ENCODE results near the gene PLCB2.

PLCB2 gene

GRCh38 chr15:40301467-40302179 is 6.1 kb downstream of the PLCB2 start:
- no peak for DNase-seq

- no peak for DNase-seq
Measured at GRCh38 chr15:40300771-40301170, 7.0 kb downstream of the PLCB2 start.

- DNase-seq: no peak
Measured at GRCh38 chr15:40300367-40300766, 7.4 kb downstream of the PLCB2 start.

- DNase-seq: no peak
Measured at GRCh38 chr15:40298216-40298935, 9.4 kb downstream of the PLCB2 start.

GRCh38 chr15:40297356-40297755 is 10.4 kb downstream of the PLCB2 start:
- DNase-seq: no peak

- no peak for DNase-seq
Measured at GRCh38 chr15:40296561-40297230, 11.0 kb downstream of the PLCB2 start.

DNA sequence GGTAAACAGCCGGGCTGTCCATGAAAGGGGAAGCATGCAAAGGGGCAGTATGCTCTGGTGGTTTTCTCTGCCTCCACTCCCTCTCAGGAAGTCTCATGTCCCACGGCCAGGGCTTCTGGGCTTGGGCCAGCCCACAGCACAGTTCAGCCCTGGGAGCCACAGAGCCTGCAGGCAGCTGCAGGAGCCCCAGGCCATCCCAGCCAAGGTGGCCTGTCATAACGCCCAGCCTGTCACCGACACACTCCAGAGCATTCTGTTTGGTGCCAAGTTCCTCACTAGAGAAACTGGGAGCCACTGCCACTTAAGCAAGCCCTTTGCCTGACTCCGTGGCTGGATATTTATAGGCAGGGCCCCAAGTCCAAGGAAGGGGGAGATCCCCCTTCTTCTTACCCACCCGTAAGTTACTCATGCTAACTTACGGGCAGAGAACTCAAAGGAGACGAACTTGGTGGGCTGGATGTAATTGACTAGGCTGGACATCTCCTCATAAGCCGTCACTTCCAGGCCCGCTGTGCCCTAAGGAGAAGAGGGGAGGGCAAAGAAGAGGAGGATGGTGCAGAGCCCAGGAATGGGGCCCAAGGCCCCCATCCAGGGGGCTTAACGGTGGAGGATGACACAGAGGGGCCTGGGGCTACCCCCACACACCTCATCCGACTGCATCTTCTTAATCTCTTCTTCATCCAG is 11.7 kb downstream of the PLCB2 start:
- DNase-seq: no peak

- DNase-seq: no peak
Measured at GRCh38 chr15:40295297-40295696, 12.4 kb downstream of the PLCB2 start.

GRCh38 chr15:40293905-40294895 is 13.5 kb downstream of the PLCB2 start:
- DNase-seq: no peak

GRCh38 chr15:40293006-40293405 is 14.7 kb downstream of the PLCB2 start:
- no peak for DNase-seq

DNA sequence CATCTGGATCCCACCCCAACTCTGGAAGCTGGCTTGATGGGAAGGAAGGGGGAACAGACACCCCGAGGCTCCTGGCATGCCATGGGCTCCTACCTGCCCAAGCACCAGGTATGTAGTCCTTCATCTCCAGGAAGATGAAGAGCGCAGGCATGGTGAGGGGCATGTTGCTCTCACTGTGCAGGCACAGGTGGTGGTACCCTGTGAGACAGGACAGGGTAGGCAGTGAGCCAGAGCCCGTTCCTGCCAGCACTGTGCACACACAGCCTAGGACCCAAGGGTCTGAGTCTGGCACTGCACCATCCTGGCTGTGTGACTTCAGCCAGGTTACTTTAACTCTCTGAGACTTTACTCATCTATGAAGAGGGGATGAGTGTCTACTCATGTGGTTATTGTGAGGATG is 15.5 kb downstream of the PLCB2 start:
- DNase-seq: no peak

GRCh38 chr15:40290918-40291574 is 16.7 kb downstream of the PLCB2 start:
- DNase-seq: no peak

DNA sequence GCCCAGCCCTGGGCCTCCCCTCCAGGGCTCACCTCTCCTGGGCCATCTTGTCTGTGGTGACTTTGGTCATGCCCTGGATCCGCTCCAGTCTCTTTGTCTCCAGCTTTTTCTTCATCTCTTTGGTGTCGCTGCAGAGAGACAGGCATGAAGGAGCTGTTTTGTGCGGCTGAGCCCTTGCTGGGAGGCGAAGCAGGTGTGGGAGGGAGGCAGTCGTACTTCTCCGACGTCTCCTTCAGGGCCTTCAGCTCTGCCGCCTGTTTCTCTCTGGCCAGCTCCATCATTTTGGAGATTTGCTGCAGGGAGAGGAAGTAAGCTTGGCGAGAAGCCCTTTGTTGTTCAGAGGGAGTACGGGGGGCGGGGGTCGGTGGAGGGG is 17.2 kb downstream of the PLCB2 start:
- no peak for DNase-seq

DNA sequence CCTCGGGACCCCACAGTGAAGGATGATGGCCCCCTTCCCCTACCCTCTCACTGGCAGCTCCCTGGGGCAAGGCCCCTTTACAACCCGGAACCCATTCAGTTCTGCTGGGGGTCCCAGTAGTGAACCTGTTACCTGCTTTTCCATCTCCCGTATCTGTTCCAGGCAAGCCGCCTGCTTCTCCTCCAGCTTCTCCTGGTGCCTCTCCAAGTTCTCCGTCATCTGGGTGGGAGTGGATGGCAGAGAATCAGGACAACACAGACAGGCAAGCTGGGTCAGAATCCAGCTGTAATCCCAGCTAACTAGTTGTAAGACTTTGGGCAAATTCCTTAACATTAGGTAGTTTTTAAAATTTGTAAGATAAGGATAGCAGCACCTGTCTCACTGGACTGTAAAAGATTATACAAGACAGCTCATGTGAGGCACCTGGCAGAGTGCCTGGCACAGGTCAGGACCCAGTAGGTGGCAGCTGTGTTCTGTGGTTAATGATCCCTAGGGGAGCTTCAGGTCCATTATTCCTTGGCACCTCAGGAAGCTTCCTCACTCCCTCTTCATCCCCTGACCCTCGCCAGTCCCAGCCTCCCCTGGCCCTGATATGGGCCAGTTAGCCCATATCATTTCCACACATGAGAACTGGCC is 18.5 kb downstream of the PLCB2 start:
- DNase-seq: no peak

DNA sequence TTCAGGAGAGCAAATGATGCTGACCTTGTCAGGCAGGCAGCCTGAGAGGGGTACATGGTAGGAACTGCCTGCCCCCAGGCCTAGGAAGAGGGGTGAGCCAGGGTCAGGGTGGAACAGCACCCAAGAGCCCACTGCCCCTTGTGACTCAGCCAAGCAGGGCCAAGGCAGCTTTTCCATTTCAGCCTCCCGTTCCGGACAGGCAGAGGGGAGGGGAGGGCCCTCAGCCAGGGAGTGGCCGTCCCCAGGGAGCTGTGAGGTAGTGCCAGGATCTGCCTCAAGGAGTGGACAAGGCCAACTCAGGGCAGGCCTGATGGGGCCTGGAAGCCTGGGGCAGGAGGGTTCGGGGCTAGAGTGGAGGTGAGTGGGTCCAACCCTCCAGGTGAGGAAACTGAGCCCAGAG is 19.8 kb downstream of the PLCB2 start:
- DNase-seq: no peak

DNA sequence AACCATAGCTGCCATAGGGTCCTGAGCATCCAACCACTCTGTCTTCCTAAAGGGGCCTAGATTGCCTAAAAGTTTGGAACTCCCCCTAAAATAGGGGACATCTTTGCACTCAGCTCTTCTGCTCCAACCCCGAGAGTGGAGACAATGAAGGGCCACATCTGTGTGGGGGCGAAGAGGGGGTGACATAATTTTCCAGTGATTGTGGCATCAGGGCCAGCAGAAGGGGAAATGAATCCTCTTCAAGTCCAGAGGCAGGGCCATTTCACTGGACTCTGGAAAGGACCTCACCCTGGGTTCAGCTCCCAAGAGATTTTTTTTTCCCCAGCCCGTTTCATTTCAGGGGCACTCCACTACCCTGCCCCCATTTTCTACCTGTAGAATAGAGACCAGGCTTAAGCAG is 20.2 kb downstream of the PLCB2 start:
- DNase-seq: no peak

DNA sequence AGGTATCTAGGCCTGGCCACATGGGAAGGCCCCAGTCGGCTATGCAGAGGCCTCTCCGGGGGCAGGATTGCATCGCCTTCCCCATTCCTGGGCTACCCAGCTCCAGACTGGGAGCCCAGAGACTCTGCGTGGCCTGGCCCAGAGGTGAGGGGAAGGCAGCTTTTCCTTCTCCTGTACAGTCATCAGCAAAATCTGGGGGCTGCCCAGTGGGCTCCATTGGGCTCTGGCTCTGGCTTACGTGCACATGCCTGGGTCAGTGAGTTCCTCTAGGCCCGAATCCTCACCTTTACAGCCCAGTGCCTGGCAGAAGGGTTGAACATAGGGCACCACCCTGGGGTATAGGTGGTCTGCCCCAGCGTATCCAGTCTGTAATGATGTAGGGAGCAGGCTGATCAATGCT is 20.9 kb downstream of the PLCB2 start:
- DNase-seq: no peak

DNA sequence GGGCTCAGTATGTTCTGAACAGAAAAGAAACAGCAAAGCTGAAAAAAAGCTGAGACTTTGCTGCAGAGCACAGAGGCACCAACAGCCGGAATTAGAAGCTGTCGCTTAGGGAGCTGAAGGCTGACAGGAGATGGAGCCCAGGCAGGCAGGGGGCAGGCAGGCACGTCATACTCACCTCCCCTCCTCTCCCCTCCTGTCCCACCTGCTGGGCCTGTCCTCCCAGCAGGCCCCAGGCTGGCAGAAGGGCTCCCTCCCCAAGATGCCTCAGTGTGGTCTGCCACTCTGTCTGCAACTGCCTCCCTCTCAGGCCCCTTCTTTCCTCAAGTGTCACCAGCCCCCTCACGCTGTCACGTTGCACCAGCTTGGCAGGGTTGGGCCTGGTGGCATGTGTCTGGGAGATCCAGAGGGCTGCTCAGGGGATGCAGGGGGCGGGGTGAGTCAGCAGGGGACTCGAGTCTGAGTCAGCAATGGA is 21.6 kb downstream of the PLCB2 start:
- DNase-seq: no peak

GRCh38 chr15:40285554-40286011 is 22.2 kb downstream of the PLCB2 start:
- DNase-seq: no peak

DNA sequence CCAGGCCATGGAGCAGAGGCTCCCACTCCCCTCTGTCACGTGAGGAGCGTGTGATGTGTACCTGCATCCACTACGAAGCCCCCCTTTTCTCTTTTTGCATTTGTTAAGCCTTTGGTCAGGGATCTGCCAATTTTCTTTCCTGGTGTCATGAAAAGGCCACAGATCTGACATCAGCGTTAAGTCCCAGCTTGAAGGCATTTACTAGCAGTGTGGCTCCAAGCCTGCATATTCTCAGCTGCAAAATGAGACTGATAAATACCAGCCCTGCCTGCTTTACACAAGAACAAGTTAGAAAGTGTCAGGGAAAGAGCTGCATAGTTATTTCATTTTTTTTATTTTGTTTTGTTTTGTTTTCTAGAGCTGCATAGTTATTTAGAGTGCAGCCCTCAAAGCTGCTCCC is 22.6 kb downstream of the PLCB2 start:
- DNase-seq: no peak
